ENCODE measurements around the gene COP1. TPM values are rescaled to one million over a fixed set of nuclear protein-coding genes. Genes with fewer than 3 reads are reported as not detected.

COP1 gene
- total and polyA plus RNA-seq, 2 of the 8 experiments (the other 6 are each of a cell fraction or from before 2014, with no cell fraction given) = 26.2 to 44.9 TPM

DNA sequence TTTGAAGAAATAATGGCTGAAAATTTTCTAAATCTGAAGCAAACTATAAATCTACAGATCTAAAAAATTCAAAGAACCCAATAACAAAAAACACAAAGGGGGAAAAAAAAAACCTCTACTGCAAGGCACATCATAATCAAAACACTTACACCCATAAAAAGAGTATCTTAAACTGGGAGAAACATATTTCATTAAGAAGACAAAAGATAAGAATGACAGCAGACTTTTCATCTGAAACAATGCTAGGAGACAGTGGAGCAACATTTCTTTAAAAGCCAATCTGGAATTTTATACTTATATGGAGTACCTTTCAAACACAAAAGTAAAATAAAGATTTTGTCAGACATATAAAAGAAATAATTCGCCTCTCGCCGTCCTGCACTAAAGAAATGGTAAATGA lies 49.1 kb downstream of the COP1 start (continued):
- TF ChIP-seq, protein P1, sequence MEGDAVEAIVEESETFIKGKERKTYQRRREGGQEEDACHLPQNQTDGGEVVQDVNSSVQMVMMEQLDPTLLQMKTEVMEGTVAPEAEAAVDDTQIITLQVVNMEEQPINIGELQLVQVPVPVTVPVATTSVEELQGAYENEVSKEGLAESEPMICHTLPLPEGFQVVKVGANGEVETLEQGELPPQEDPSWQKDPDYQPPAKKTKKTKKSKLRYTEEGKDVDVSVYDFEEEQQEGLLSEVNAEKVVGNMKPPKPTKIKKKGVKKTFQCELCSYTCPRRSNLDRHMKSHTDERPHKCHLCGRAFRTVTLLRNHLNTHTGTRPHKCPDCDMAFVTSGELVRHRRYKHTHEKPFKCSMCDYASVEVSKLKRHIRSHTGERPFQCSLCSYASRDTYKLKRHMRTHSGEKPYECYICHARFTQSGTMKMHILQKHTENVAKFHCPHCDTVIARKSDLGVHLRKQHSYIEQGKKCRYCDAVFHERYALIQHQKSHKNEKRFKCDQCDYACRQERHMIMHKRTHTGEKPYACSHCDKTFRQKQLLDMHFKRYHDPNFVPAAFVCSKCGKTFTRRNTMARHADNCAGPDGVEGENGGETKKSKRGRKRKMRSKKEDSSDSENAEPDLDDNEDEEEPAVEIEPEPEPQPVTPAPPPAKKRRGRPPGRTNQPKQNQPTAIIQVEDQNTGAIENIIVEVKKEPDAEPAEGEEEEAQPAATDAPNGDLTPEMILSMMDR (IDR thresholded peaks at IDR 0.05; ENCODE audit: control extremely low read depth in 1 of 3, insufficient read depth in 1 of 3, low read depth in 1 of 3, low read length in 3 of 3) = no peak
